ENCODE data around the gene BMPR1A.

BMPR1A gene

GRCh38 chr10:86964061-86964846, 207.8 kb downstream of the BMPR1A start:
- no peak for DNase-seq (ENCODE audit: extremely low read depth, low read depth)
- no peak for TF ChIP-seq CTCF (IDR thresholded peaks at IDR 0.05; ENCODE audit: low read depth, low read length, missing control alignments)
- no peak overlapping the region for H3K4me3 ChIP-seq (replicated peaks; ENCODE audit: low read depth, low read length)

- no peak overlapping the region for H3K4me3 ChIP-seq (replicated peaks; ENCODE audit: low read depth, low read length)
- no peak for TF ChIP-seq CTCF (IDR thresholded peaks at IDR 0.05; ENCODE audit: low read depth, low read length, missing control alignments)
- no peak for DNase-seq (ENCODE audit: extremely low read depth, low read depth)
These were observed 208.4 kb downstream of the BMPR1A start for GRCh38 chr10:86964847-86965190.

- H3K4me3 ChIP-seq (replicated peaks; ENCODE audit: low read depth, low read length), result no peak overlapping the region
- no peak for DNase-seq (ENCODE audit: extremely low read depth, low read depth)
- no peak for TF ChIP-seq CTCF (IDR thresholded peaks at IDR 0.05; ENCODE audit: low read depth, low read length, missing control alignments)
These were observed 209.7 kb downstream of the BMPR1A start for GRCh38 chr10:86965986-86966654.

GRCh38 chr10:86967481-86967941, 211.1 kb downstream of the BMPR1A start:
- H3K4me3 ChIP-seq (replicated peaks; ENCODE audit: low read depth, low read length), result no peak overlapping the region
- no peak for TF ChIP-seq CTCF (IDR thresholded peaks at IDR 0.05; ENCODE audit: low read depth, low read length, missing control alignments)
- no peak for DNase-seq (ENCODE audit: extremely low read depth, low read depth)

- TF ChIP-seq CTCF (IDR thresholded peaks at IDR 0.05; ENCODE audit: low read depth, low read length, missing control alignments), result no peak
- DNase-seq (ENCODE audit: extremely low read depth, low read depth), result no peak
- peak within 1 kb of the TSS; percentile 30 for H3K4me3 ChIP-seq (replicated peaks; ENCODE audit: low read depth, low read length)
These were observed 212.0 kb downstream of the BMPR1A start, which contains the start of gene ADIRF for GRCh38 chr10:86968271-86968993. ADIRF (plus strand) TSS chr10:86968482; CDS start chr10:86968545, 63 bp downstream.

GRCh38 chr10:86968994-86969355, 212.6 kb downstream of the BMPR1A start:
- H3K4me3 ChIP-seq (replicated peaks; ENCODE audit: low read depth, low read length), result peak overlapping the region; percentile 30
- DNase-seq (ENCODE audit: extremely low read depth, low read depth), result no peak
- no peak for TF ChIP-seq CTCF (IDR thresholded peaks at IDR 0.05; ENCODE audit: low read depth, low read length, missing control alignments)
